Inflammatory macrophage treated with lipopolysaccharide for 4 hours (primary cell): ENCODE results near the gene TXK.
A peak's percentile ranks its signal among the peaks of the same experiment; 100 is the strongest.
"Not testable (repeated sequence)": the region's sequence is repeated elsewhere in the genome, so short reads cannot be mapped to it uniquely, and the experiment has no call there.

Source experiments
- DNase-seq: peaks from one replicate; pipeline ENCODE4 v3.0.0-alpha.2; 2020

Gene TXK

GRCh38 chr4:48134081-48134480 is at the start of gene TXK:
TXK (minus strand) TSS chr4:48134250; CDS start chr4:48134170, 80 bp downstream.
- no peak for DNase-seq

DNA sequence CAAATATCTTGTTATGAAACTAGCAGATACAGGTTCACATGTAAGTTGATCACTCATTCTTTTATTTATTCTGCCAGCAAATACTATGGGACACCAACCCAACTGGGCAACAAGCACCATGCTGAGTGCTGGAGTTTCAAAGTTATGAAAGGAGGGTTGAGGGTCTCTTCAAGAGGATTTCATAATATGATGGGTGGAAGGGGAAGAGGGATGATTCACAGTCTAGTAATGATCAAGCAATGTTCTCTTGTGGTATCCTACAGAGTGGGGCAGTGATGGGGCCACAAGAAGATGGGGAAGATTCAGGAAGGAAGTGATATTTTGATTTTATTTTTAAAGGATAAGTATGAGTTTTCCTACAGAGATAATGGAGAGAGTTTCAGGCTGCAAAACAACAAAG is 46.2 kb upstream of the TXK start:
- no peak for DNase-seq

DNA sequence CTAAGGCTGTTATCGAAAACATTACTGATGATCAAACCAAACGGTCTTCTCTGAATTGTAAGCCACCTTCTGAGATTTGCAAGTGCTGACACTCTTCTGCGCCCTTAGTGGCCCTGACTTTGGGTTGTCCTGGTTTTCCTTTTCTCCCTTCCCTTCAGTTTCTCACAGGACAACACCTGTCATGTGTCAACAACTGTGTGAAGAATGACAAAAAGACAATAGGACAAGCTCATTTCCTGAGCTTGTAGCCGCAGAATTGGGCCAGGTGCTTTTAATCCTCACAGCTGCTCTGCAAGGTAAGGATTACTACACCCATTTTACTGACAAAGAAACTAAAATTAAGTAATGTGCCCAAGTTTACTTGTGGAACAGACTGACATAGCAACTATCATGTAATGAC is 44.9 kb upstream of the TXK start:
- no peak for DNase-seq

DNA sequence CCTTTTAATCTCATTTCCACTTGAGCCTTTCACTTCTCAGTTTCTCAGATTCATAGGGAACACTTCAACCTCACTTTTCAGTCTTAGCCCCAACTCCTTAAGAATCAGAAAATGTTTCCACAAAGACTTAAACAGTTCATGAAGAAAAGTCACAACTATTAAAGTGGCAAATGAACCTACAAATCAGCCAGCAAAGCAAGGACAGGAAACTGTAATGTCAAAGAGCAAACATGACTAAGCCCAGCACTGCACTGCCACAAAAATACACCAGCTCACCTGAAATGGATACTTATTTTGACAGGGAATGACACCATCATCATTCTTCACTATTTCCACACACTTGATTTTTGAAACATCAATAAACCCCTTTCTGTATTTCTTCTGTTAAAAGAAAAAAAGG is 41.8 kb upstream of the TXK start:
- no peak for DNase-seq

DNA sequence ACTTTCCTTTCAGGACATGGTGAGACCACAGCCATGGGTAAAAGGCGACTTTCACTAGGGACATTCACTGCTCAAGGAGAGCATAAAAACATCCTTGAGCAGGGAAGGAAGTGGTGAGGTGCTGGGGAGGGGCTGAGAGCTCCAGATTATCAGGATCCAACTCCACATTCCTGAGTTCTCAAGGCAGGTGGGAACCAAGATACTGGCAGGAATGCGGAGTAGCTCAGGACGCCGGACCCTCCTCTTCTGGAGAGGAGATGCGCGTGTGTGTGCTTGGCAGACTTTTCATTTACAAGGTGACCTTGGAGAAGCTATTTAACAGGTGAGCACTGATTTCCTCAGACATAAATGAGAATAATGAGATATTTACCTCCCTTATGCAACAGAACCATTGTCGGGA is 41.3 kb upstream of the TXK start:
- no peak for DNase-seq

GRCh38 chr4:48173056-48173991 is 39.3 kb upstream of the TXK start:
- peak; percentile 33 for DNase-seq

GRCh38 chr4:48172651-48173050 is 38.6 kb upstream of the TXK start:
- DNase-seq: no peak

DNA sequence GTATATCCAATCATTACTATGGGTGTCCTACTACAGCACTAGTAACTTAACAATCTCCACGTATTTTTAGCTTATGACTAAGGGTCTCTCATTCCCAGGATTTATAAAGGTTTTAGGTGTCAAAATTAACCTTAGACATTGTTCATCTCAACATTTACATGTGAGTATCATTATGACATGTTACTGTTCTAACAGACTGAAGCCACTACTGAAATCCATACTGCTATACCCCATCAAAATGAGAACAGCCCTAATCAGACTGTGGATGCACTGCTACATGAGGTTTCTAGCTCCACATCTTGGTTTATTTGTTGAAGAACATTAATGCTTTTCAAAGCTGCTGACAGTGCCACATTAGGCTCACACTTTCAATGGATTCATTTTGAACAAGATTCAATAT is 35.6 kb upstream of the TXK start:
- no peak for DNase-seq

DNA sequence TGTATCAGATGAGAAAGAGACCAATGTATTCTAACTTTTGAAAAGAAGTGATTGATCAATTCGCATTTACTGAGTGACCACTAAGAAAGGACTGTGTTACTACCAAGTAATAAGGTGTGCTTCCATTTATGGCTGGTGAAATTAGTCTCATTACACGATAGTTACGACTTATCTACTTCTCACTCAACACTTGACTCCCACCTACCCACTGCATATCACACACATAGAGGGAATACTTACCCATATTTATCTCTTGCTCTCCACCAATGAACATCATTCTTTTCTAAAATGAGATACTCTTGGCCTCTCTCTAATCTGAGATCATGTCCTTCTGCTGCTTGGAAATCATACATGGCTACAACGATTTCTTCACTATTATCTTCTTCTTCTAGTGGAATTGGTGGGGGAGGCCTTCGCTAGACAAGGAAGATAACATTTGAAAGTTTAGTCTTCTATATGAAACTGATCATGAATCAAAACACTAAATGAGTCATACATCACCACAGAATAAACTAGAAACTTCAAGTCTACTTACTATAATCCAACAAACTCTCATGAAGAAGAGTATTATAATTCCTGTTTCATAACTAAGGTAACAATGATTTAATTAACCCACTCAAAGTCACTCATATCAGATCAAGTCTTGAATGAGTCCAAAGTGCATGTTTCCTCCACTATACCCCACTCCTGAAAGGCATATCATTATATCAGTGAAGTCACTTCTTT is 33.7 kb upstream of the TXK start:
- no peak for DNase-seq

- DNase-seq: not testable (repeated sequence)
Measured at GRCh38 chr4:48164561-48164960, 30.5 kb upstream of the TXK start.

DNA sequence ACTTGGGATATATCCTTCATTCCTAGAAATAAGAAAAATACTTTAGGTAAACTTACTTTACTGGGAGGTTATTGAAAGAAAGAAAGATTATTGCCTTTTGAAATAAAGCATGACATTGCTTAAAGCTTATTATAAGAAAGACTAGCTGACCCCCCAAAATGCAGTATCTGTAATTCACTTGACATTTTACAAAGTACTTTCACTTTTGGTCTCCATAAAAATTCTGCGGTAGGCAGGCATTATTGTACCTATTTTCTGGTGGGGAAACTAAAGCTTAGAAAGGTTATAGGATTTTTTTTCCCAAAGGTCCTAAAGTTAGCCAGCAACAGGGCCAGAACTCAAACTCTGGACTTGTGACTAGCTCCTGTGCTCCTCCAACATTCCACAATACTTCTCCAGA is 29.7 kb upstream of the TXK start:
- DNase-seq: no peak

- DNase-seq: peak; percentile 29
Measured at GRCh38 chr4:48162162-48162561, 28.1 kb upstream of the TXK start.

DNA sequence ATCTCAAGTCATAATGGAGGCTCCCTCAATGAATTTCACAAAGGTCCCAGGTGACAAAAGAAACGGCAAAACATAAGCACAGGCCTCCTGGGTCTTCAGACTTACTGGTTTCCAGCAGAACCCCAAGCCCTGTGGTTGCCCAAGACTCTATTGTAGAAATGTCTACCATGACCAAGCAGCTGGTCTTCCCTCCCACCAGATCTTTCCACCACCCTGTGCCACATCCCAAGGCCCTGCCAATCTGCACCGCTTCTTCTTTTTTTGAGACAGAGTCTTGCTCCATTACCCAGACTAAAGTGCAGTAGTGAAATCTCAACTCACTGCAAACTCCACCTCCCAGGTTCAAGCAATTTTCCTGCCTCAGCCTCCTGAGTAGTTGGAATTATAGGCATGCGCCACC is 23.2 kb upstream of the TXK start:
- no peak for DNase-seq

GRCh38 chr4:48156423-48156822 is 22.4 kb upstream of the TXK start:
- DNase-seq: no peak

GRCh38 chr4:48153791-48154550 is 19.9 kb upstream of the TXK start:
- DNase-seq: peak; percentile 12

DNA sequence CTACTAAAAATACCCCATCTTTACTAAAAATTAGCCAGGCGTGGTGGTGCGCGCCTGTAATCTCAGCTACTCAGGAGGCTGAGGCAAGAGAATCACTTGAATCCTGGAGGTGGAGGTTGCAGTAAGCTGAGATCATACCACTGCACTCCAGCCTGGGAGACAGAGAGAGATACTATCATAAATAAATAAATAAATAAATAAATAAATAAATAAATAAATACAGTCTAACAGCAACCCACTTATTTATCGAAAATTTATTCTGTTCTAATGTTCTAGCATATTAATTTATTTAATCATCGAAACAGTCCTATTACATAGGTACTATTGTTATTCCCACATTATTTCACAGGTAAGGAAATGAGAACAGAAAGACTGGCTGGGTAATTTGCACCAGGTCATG is 18.2 kb upstream of the TXK start:
- no peak for DNase-seq

DNA sequence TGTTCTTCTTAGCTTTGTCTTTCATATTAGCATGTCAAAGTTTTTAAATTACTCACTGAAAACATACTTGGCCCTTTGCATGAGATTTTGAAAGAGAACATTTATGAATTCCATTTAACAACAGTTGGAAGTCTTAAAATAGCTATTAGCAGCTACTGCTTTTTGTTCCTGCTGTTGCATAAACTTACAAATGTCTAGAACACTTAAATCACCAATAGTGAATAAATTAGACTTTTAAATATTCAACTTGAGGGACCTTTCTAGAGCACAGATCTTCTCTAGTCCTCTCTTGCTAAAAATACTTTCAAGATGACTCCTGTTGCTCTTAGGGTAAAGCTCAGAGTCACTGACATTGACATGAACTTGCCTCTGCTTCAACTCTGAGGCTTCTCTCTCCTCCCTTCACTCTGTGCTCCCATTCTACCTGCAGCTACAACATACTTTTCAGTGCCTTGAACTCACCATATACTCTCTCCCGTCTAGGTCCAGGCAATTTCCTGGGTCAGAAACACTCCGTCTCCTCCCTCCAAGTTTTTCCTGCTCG is 15.8 kb upstream of the TXK start:
- DNase-seq: no peak

DNA sequence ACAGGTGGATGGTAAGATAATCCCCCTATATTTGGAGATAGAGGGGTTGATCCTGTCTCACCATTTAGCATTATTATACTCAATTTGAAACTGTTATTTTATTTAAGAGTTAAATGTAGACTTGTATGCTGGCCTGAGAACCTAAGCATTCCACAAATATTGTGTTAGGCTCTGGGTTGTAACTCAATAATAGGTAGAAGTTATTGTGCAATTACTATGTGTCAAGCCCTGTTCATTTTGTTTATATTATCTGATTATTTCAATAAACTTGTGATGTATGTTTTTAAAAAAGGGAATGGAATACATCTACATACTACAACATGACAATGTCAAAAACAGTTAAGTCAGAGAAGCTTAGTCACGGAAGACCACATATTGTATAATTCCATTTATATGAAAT is 13.6 kb upstream of the TXK start:
- no peak for DNase-seq

GRCh38 chr4:48141048-48141447 is 7.0 kb upstream of the TXK start:
- peak; percentile 49 for DNase-seq

DNA sequence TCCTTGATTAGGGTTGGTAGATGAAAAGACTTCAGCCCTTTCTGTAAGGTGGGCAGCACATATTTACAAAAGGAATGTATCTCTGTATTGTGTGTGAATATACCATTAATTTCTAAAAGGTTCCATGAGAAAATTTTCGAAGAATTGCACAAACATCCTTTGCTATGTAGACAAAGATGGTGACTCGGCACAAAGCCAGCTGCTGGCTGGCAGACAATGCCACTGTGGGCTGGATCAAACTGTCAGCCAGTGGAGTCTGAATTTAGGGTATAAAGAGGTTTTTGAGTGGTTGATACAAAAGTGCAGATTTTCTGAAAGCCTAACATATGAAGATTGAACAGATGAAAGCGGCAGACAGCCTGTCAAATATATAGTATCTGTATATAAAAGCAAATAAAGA is 5.6 kb upstream of the TXK start:
- DNase-seq: no peak

DNA sequence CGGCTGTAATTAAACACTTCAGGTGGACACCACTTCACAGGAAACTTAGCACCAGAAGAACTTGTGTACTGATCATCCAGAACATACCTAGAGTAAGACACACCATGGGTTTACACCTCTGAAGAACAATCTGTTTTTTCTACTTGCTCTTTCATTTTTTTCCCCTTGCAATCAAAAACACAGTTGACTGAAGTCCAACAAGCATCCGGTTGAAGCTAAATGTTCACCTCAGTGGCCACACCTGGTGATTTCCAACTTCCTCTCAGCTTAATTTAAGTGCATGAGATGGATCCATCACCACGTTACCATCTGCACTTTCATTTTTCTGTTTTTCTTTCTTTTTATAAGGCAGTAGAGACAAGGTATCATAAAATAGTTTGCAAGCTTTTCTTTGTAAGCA is 4.9 kb upstream of the TXK start:
- DNase-seq: no peak

DNA sequence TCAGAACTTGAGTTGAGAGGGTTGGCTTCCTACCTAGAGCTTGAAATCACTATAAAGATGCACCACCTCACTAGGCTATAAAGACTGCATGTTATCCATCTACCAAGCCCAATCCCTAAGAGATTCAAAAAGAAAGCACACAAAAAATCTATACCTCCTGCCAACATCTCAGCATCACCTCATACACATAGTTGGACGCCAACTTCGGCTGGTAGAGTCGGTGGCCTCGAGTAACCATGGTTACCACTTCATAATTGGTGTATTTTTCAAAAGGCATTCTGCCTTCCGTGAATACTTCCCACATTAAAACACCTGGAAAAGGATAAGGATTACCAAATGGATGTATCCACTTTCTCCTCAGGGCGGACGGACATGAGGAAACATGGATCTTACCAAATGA is 4.5 kb upstream of the TXK start:
- no peak for DNase-seq

DNA sequence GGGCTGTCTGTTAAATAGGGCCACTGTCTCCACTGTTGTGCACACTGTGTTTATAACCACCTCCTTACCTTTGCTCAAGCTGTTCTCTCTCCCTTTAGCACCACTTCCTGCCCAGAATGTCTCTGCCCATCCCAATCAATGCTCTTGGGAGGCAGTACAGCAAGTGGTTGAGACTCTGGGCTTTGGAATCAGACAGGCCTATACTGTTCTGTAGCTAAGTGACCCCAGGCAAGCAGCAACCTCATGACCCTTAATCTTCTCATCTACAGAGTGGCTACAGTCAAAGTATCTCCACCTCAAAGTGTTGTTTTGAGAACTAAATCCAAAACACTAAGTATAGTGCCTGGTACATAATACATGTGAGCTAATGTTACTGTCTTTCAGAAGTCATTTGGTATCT is 3.8 kb upstream of the TXK start:
- no peak for DNase-seq
